HCT116 (cell line): ENCODE data around the gene ADGRV1.

Experiments used
- CTCF ChIP-seq, 3 experiments: fragments of 200-600 bp in 1 of 3; sonication (generic) in 1 of 3; IDR thresholded peaks in 2 of 3; conservative IDR thresholded peaks in 1 of 3; 2 replicates each; pipeline ENCODE4 v1.5.1; 2012 to 2017; ENCODE audit warnings: low read depth in 2 of 3, low read length in 2 of 3, antibody characterized with exemption in 1 of 3, borderline replicate concordance in 1 of 3, control low read depth in 1 of 3, mild to moderate bottlenecking in 1 of 3, mixed read lengths in 1 of 3, mixed run types in 1 of 3, moderate library complexity in 1 of 3; ENCODE audit not compliant: insufficient read depth in 1 of 3
- ELF1 ChIP-seq: IDR thresholded peaks from 2 replicates; pipeline ENCODE4 v1.6.1; 2012; ENCODE audit warnings: low read depth, borderline replicate concordance
- EZH2 ChIP-seq: fragments of 200-600 bp; sonication (generic); IDR thresholded peaks from 2 replicates; pipeline ENCODE4 v1.6.1; 2017; ENCODE audit warnings: antibody characterized with exemption, mixed run types
- MAX ChIP-seq: IDR thresholded peaks from 2 replicates; pipeline ENCODE4 v1.6.1; 2012
- POLR2A ChIP-seq: IDR thresholded peaks from 2 replicates; pipeline ENCODE4 v1.7.0; 2011; ENCODE audit warnings: borderline replicate concordance; ENCODE audit not compliant: insufficient read depth, insufficient read length; ENCODE audit errors: extremely low read depth
- POLR2AphosphoS5 ChIP-seq: IDR thresholded peaks from 2 replicates; pipeline ENCODE4 v1.6.1; 2011; ENCODE audit warnings: mild to moderate bottlenecking, low read depth, low read length, moderate library complexity
- RAD21 ChIP-seq: IDR thresholded peaks from 2 replicates; pipeline ENCODE4 v1.6.1; 2012; ENCODE audit warnings: low read depth, mild to moderate bottlenecking
- REST ChIP-seq: IDR thresholded peaks from 2 replicates; pipeline ENCODE4 v1.6.1; 2012; ENCODE audit warnings: low read depth
- SIN3A ChIP-seq: IDR thresholded peaks from 2 replicates; pipeline ENCODE4 v1.6.1; 2012; ENCODE audit warnings: low read depth
- TCF7L2 ChIP-seq: IDR thresholded peaks from 2 replicates; pipeline ENCODE4 v1.7.0; 2011; ENCODE audit warnings: borderline replicate concordance, inconsistent platforms; ENCODE audit not compliant: insufficient read depth, insufficient read length; ENCODE audit errors: extremely low read depth
- ZNF274 ChIP-seq: fragments of 200-500 bp; sonication (Bioruptor generic); IDR thresholded peaks from 2 replicates; pipeline ENCODE4 v1.6.1; 2014; ENCODE audit warnings: mild to moderate bottlenecking, low read depth, low read length, inconsistent platforms

- TF ChIP-seq CTCF (IDR thresholded peaks at IDR 0.05 in 2 of 3, conservative IDR thresholded peaks at IDR 0.05 in 1 of 3; ENCODE audit: borderline replicate concordance in 1 of 3, insufficient read depth in 1 of 3, low read depth in 2 of 3, low read length in 2 of 3) (no peak), TCF7L2 (no peak), RAD21 (no peak), POLR2A (no peak), REST (no peak), POLR2AphosphoS5 (no peak), MAX (no peak), SIN3A (no peak), ELF1 (no peak), EZH2 (no peak), ZNF274 (no peak)
Measured at GRCh38 chr5:90991201-90991600, 432.6 kb downstream of the ADGRV1 start.
